ENCODE results near the gene C19orf33. TPM values are rescaled to one million over a fixed set of nuclear protein-coding genes. Genes with fewer than 3 reads are reported as not detected.

C19orf33 gene
- total RNA-seq, 1 donor: not detected

DNA sequence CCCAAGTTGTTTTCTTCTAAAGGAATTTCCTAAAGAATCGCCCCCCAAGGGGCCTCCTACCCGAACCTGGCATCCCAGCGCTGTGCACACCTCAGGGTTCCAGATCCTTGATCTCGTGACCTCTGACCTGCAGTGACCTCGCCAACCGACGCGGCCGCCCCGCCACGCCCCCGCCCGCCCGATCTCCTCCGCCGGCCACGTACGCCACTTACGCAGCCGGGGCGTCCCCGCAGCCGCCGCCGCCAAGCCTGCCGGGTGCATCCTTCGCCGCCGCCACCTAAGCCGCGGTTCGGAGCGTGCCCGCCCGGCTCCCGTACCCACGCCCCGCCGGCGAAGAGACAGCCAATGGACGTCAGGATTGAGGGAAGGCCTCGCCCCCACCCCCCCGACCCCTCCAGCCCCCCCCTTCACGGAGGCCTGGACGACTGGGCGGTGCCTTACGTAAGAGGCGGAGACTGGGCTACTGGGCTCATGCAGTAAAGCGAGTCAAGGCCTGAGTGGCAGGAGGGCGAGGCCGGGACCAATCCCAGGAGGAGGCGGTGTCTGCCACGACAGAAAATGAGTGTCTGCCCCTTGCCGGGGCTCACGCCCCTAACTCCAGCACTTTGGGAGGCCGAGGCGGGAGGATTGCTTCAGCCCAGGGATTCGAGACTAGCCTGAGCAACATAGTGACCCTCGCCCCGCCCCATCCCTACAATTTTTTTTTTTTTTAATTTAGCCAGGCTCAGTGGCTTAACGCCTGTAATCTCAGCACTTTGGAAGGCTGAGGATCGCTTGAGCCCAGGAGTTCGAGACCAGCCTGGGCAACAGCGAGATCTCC lies 11.8 kb downstream of the C19orf33 start, which contains the start of gene YIF1B:
YIF1B (minus strand) TSS at position 291 of the 820 bp plus-strand sequence; CDS start at position 261, 30 bp downstream.
- TF ChIP-seq, protein P1, sequence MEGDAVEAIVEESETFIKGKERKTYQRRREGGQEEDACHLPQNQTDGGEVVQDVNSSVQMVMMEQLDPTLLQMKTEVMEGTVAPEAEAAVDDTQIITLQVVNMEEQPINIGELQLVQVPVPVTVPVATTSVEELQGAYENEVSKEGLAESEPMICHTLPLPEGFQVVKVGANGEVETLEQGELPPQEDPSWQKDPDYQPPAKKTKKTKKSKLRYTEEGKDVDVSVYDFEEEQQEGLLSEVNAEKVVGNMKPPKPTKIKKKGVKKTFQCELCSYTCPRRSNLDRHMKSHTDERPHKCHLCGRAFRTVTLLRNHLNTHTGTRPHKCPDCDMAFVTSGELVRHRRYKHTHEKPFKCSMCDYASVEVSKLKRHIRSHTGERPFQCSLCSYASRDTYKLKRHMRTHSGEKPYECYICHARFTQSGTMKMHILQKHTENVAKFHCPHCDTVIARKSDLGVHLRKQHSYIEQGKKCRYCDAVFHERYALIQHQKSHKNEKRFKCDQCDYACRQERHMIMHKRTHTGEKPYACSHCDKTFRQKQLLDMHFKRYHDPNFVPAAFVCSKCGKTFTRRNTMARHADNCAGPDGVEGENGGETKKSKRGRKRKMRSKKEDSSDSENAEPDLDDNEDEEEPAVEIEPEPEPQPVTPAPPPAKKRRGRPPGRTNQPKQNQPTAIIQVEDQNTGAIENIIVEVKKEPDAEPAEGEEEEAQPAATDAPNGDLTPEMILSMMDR (IDR thresholded peaks at IDR 0.05; ENCODE audit: extremely low read depth, low read depth, low read length): no peak
- H4K20me1 ChIP-seq (ENCODE audit: insufficient read depth, low read length): peaks cover 4% of the 10 kb centered on the region
- peaks cover 15% of the 10 kb centered on the region for H3K4me1 ChIP-seq (ENCODE audit: insufficient read depth, low read length)
- H3K79me2 ChIP-seq (ENCODE audit: insufficient read depth, low read length): peaks cover 43% of the 10 kb centered on the region
- H3K36me3 ChIP-seq (ENCODE audit: insufficient read depth, low read length): no peaks in the 10 kb centered on the region
- H2AFZ ChIP-seq (ENCODE audit: low read length): peak within 1 kb of the TSS; percentile 91
- no peaks in the 10 kb centered on the region for H3K9me3 ChIP-seq (ENCODE audit: low read depth, low read length)
- H3K4me2 ChIP-seq (ENCODE audit: insufficient read depth, low read length): peak within 1 kb of the TSS; percentile 93
- DNase-seq (ENCODE audit: insufficient read length, low spot score, missing footprints): peak; percentile 100
- H3K27me3 ChIP-seq (ENCODE audit: insufficient read depth, low read length): no peaks in the 10 kb centered on the region
- peak within 1 kb of the TSS; percentile 96 for H3K4me3 ChIP-seq (ENCODE audit: insufficient read depth, low read length)
- H3K27ac ChIP-seq (ENCODE audit: low read depth, low read length): peak within 1 kb of the TSS; percentile 83

DNA sequence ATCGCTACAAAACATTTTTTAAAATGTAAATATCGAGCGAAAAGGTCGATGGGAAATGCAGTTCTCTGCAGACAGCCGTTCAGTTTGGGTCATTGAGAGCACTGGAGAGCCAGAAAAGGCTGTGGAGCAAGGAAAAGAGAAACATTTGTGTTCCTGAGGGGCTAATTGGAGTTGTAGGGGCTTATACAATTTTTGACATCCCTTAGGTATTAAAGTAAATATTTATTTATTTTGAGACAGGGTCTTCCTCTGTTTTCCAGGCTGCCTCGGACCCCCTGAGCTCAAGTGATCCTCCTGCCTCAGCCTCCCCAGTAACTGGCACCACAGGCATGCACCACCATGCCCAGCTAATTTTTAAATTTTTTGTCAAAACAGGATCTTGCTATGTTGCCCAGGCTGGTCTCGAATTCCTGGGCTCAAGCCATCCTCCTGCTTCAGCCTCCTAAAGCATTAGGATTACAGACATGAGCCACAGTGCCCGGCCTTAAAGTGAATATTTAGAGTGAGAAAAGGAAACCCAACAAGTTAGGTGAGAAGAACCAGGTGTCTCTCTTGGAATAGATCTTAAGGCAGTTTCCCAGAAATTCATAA lies 12.5 kb downstream of the C19orf33 start:
- TF ChIP-seq, protein P1 (IDR thresholded peaks at IDR 0.05; ENCODE audit: extremely low read depth, low read depth, low read length): no peak
- peak overlapping the region; percentile 78 for H3K4me2 ChIP-seq (ENCODE audit: insufficient read depth, low read length)
- peak overlapping the region; percentile 96 for H3K4me3 ChIP-seq (ENCODE audit: insufficient read depth, low read length)
- H3K79me2 ChIP-seq (ENCODE audit: insufficient read depth, low read length): peaks cover 42% of the 10 kb centered on the region
- H3K36me3 ChIP-seq (ENCODE audit: insufficient read depth, low read length): no peaks in the 10 kb centered on the region
- H4K20me1 ChIP-seq (ENCODE audit: insufficient read depth, low read length): peaks cover 4% of the 10 kb centered on the region
- H3K9me3 ChIP-seq (ENCODE audit: low read depth, low read length): no peaks in the 10 kb centered on the region
- H3K4me1 ChIP-seq (ENCODE audit: insufficient read depth, low read length): peaks cover 22% of the 10 kb centered on the region
- peak overlapping the region; percentile 66 for H3K27ac ChIP-seq (ENCODE audit: low read depth, low read length)
- peak; percentile 83 for DNase-seq (ENCODE audit: insufficient read length, low spot score, missing footprints)
- H3K27me3 ChIP-seq (ENCODE audit: insufficient read depth, low read length): no peaks in the 10 kb centered on the region
- peak overlapping the region; percentile 91 for H2AFZ ChIP-seq (ENCODE audit: low read length)

DNA sequence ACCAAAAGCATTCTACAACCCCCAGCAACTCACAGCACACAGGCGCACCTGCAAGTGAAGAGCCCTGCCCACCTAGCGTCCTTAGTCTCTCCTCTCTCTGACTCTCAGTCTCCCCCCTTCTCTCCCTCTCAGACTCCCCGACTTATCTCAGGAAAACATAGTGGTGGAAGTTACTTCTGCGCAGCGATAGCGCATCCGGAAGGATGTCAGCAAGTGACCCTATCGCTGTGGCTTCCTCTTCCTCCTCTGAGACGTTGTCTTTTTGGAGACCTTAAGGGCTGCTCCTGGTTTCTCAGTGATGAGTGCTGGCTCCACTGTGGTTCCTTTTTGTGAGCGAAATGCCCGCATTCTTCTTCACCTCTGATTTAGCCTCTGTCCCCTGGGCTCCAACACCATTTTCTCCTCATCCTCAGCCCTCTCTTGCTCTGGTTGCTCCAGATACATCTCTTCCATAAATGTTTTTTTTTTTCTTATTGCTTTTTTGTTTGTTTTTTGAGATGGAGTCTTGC lies 13.1 kb downstream of the C19orf33 start:
- H3K9me3 ChIP-seq (ENCODE audit: low read depth, low read length): no peaks in the 10 kb centered on the region
- peaks cover 39% of the 10 kb centered on the region for H3K79me2 ChIP-seq (ENCODE audit: insufficient read depth, low read length)
- H3K4me2 ChIP-seq (ENCODE audit: insufficient read depth, low read length): no peak overlapping the region
- TF ChIP-seq, protein P1 (IDR thresholded peaks at IDR 0.05; ENCODE audit: extremely low read depth, low read depth, low read length): no peak
- DNase-seq (ENCODE audit: insufficient read length, low spot score, missing footprints): peak; percentile 41
- H3K4me1 ChIP-seq (ENCODE audit: insufficient read depth, low read length): peaks cover 28% of the 10 kb centered on the region
- no peaks in the 10 kb centered on the region for H3K27me3 ChIP-seq (ENCODE audit: insufficient read depth, low read length)
- no peak overlapping the region for H3K27ac ChIP-seq (ENCODE audit: low read depth, low read length)
- H4K20me1 ChIP-seq (ENCODE audit: insufficient read depth, low read length): peaks cover 1% of the 10 kb centered on the region
- no peak overlapping the region for H2AFZ ChIP-seq (ENCODE audit: low read length)
- no peaks in the 10 kb centered on the region for H3K36me3 ChIP-seq (ENCODE audit: insufficient read depth, low read length)
- no peak overlapping the region for H3K4me3 ChIP-seq (ENCODE audit: insufficient read depth, low read length)

DNA sequence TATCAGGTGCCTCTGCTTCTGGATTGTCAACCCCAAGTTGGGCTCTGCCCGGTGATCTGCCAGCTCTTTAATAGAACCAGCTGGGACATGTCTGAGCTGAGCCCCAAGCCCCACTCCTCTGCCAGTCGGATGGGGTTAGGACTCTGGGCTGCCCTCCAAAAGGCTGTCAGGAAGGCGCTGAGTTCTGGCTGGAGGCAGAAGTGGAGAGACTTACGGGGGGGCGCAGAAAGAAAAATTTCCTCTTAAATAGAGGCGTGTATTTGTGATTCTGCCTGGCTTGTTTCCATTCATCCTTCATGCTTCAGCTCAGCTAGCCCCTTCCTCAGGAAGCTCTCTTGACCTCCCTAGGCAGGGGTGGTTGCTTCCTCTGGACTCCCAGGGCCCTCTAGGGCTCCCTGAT lies 14.6 kb downstream of the C19orf33 start:
- Histone ChIP-seq H3K27me3 (ENCODE audit: insufficient read depth, low read length) (no peaks in the 10 kb centered on the region), H2AFZ (ENCODE audit: low read length) (no peak overlapping the region), H3K27ac (ENCODE audit: low read depth, low read length) (no peak overlapping the region), H3K36me3 (ENCODE audit: insufficient read depth, low read length) (no peaks in the 10 kb centered on the region), H3K79me2 (ENCODE audit: insufficient read depth, low read length) (peaks cover 31% of the 10 kb centered on the region), H3K4me2 (ENCODE audit: insufficient read depth, low read length) (no peak overlapping the region), H3K4me1 (ENCODE audit: insufficient read depth, low read length) (peaks cover 29% of the 10 kb centered on the region), H3K4me3 (ENCODE audit: insufficient read depth, low read length) (no peak overlapping the region), H4K20me1 (ENCODE audit: insufficient read depth, low read length) (no peaks in the 10 kb centered on the region), H3K9me3 (ENCODE audit: low read depth, low read length) (no peaks in the 10 kb centered on the region)
- TF ChIP-seq, protein P1 (IDR thresholded peaks at IDR 0.05; ENCODE audit: extremely low read depth, low read depth, low read length): no peak
- no peak for DNase-seq (ENCODE audit: insufficient read length, low spot score, missing footprints)
